Activated CD8-positive, alpha-beta memory T cell treated with anti-CD3 and anti-CD28 coated beads for 48 hours (primary cell): Measurements from ENCODE around the gene CCDC89.
"Not testable (repeated sequence)": the region's sequence is repeated elsewhere in the genome, so short reads cannot be mapped to it uniquely, and the experiment has no call there.

Experiments used
- DNase-seq, 3 experiments: peaks; one replicate each; pipeline ENCODE4 v3.0.0-alpha.2; 2020; ENCODE audit warnings: low read depth in 2 of 3, low spot score in 2 of 3

CCDC89 gene

DNA sequence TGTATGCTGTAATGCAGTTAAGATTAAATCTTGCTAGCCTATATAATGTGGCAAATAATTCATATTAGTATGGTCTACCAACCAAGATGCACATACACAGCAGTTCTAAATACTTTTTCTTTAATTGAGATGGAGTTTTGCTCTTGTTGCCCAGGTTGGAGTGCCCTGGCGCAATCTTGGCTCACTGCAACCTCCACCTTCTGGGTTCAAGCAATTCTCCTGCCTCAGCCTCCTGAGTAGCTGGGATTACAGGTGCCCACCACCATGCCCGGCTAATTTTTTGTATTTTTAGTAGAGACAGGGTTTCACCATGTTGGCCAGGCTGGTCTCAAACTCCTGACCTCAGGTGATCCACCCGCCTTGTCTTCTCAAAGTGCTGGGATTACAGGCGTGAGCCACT lies 31.7 kb downstream of the CCDC89 start:
- DNase-seq: not testable (repeated sequence)

GRCh38 chr11:85652786-85653447 lies 33.1 kb downstream of the CCDC89 start:
- DNase-seq: no peak

DNA sequence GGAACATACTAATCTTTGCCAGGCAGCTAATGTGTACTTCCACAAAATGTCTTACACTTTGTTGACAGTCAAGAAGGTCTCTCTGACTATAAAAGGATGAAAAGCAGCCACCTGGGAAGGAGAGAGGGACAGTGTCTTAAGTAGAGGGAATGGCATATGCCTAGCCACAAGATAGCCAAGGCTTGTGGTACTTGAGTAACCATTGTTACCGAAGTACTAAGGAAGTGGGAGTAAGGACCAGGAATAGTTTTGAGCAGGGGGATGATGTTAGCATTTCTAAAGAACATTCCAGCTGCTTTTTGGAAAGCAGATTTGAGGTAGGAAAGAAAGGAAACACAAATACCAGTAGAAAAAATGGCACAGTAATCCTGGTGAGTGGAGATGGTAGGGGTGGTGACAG lies 34.9 kb downstream of the CCDC89 start:
- no peak for DNase-seq

GRCh38 chr11:85647604-85648299 lies 38.2 kb downstream of the CCDC89 start, which contains the start of gene TMEM126A:
TSS of gene TMEM126A (plus strand) at chr11:85647967. CDS start at chr11:85650256, 2,289 bp downstream.
- DNase-seq: peak; percentile 77 to 81 (median 79)

GRCh38 chr11:85647078-85647477 lies 38.9 kb downstream of the CCDC89 start:
- DNase-seq: no peak

GRCh38 chr11:85643191-85643614 lies 42.8 kb downstream of the CCDC89 start:
- DNase-seq: no peak

GRCh38 chr11:85634747-85635146 lies 51.2 kb downstream of the CCDC89 start:
- DNase-seq: no peak
